Mesothelial cell of epicardium (in vitro differentiated cells): ENCODE measurements around the gene THRA. TPM values are rescaled to one million over a fixed set of nuclear protein-coding genes. Genes with fewer than 3 reads are reported as not detected.

Source experiments
- DNase-seq, 2 experiments: peaks; one replicate each; pipeline ENCODE4 v3.0.0; 2021; ENCODE audit warnings: low spot score in 2 of 2; ENCODE audit not compliant: unreplicated experiment in 2 of 2
- H3K27ac Mint-ChIP-seq: 2 replicates; pipeline ENCODE4 v1.8.0; 2021; ENCODE audit warnings: mixed read lengths
- H3K27me3 Mint-ChIP-seq: 2 replicates; pipeline ENCODE4 v1.8.0; 2021; ENCODE audit warnings: low read depth, mixed read lengths
- H3K36me3 Mint-ChIP-seq: 2 replicates; pipeline ENCODE4 v1.8.0; 2021; ENCODE audit warnings: mixed read lengths
- H3K4me1 Mint-ChIP-seq: 2 replicates; pipeline ENCODE4 v1.8.0; 2021; ENCODE audit warnings: mixed read lengths
- H3K4me3 Mint-ChIP-seq: 2 replicates; pipeline ENCODE4 v1.8.0; 2021; ENCODE audit warnings: mild to moderate bottlenecking, moderate library complexity, mixed read lengths
- H3K9me3 Mint-ChIP-seq: 2 replicates; pipeline ENCODE4 v1.8.0; 2021; ENCODE audit warnings: mixed read lengths
- CTCF ChIP-seq: fragments of 200-600 bp; sonication (generic); IDR thresholded peaks from one replicate; pipeline ENCODE4 v1.5.0; 2021; ENCODE audit warnings: antibody characterized with exemption; ENCODE audit not compliant: unreplicated experiment
- total RNA-seq: library from RNA; stranded (reverse); gene quantifications from 3 replicates; pipeline ENCODE4 v1.2.1, GENCODE V29; 2021

Gene THRA
- total RNA-seq, 1 donor from 2014 or later, result 42.4 TPM

- DNase-seq, result no peak
- no peak overlapping the region for H3K27ac Mint-ChIP-seq
- H3K9me3 Mint-ChIP-seq, result no peaks in the 10 kb centered on the region
- H3K27me3 Mint-ChIP-seq, result no peaks in the 10 kb centered on the region
- H3K4me1 Mint-ChIP-seq, result peaks cover 30% of the 10 kb centered on the region
- H3K36me3 Mint-ChIP-seq, result peaks cover 14% of the 10 kb centered on the region
- TF ChIP-seq CTCF, result no peak
- H3K4me3 Mint-ChIP-seq, result no peak overlapping the region
Measured at GRCh38 chr17:40097087-40097486, 34.3 kb downstream of the THRA start.

- peaks cover 14% of the 10 kb centered on the region for H3K36me3 Mint-ChIP-seq
- H3K4me3 Mint-ChIP-seq, result peak overlapping the region; percentile 56
- no peak for TF ChIP-seq CTCF
- DNase-seq, result no peak
- peaks cover 34% of the 10 kb centered on the region for H3K4me1 Mint-ChIP-seq
- peak overlapping the region; percentile 58 for H3K27ac Mint-ChIP-seq
- H3K9me3 Mint-ChIP-seq, result no peaks in the 10 kb centered on the region
- no peaks in the 10 kb centered on the region for H3K27me3 Mint-ChIP-seq
Measured at GRCh38 chr17:40097931-40098845, 35.4 kb downstream of the THRA start.

- Mint-ChIP-seq H3K36me3 (peaks cover 7% of the 10 kb centered on the region), H3K9me3 (no peaks in the 10 kb centered on the region), H3K4me3 (peak overlapping the region; percentile 67), H3K27me3 (no peaks in the 10 kb centered on the region), H3K4me1 (peaks cover 42% of the 10 kb centered on the region), H3K27ac (peak overlapping the region; percentile 58)
- no peak for TF ChIP-seq CTCF
- peak; percentile 75 to 87 for DNase-seq
Measured at GRCh38 chr17:40098846-40099618, 36.3 kb downstream of the THRA start.

GRCh38 chr17:40099619-40100418 is 37.1 kb downstream of the THRA start:
- no peak for TF ChIP-seq CTCF
- peaks cover 49% of the 10 kb centered on the region for H3K4me1 Mint-ChIP-seq
- no peaks in the 10 kb centered on the region for H3K9me3 Mint-ChIP-seq
- H3K36me3 Mint-ChIP-seq, result peaks cover 4% of the 10 kb centered on the region
- no peaks in the 10 kb centered on the region for H3K27me3 Mint-ChIP-seq
- H3K27ac Mint-ChIP-seq, result peak overlapping the region; percentile 80
- peak overlapping the region; percentile 67 for H3K4me3 Mint-ChIP-seq
- no peak for DNase-seq

- no peak for DNase-seq
- no peak for TF ChIP-seq CTCF
- H3K36me3 Mint-ChIP-seq, result peaks cover 4% of the 10 kb centered on the region
- H3K4me1 Mint-ChIP-seq, result peaks cover 51% of the 10 kb centered on the region
- H3K9me3 Mint-ChIP-seq, result no peaks in the 10 kb centered on the region
- H3K27ac Mint-ChIP-seq, result peak within 1 kb of the TSS; percentile 80
- H3K27me3 Mint-ChIP-seq, result no peaks in the 10 kb centered on the region
- peak within 1 kb of the TSS; percentile 67 for H3K4me3 Mint-ChIP-seq
Measured at GRCh38 chr17:40100419-40100668, 37.6 kb downstream of the THRA start, which contains the start of gene NR1D1. TSS of gene NR1D1 (minus strand) at chr17:40100589. CDS start at chr17:40100094, 495 bp downstream.
